Measurements from ENCODE around the gene OSTF1. TPM values are rescaled to one million over a fixed set of nuclear protein-coding genes. Genes with fewer than 3 reads are reported as not detected.

Gene OSTF1
- total and polyA plus RNA-seq, 12 donors = 15.8 to 37.7 (median 20.7) TPM

DNA sequence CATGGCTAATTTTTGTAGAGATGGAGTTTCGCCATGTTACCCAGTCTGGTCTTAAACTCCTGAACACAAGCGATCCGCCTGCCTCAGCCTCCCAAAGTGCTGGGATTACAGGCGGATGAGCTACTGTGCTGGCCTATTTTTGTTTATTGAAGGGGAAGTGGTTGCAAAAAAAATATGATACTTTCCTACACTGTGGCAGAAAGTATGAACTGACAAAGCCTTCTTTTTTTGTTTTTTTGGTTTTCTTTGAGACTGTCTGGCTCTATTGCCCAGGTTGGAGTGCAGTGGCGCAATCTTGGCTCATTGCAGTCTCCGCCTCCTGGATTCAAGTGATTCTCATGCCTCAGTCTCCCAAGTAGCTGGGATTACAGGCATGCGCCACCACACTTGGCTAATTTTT, 50.9 kb downstream of the OSTF1 start:
- Histone ChIP-seq H3K27me3 (no peaks in the 10 kb centered on the region), H3K36me3 (peaks cover 0 to 100% (median 44%) of the 10 kb centered on the region in 9 donors)

DNA sequence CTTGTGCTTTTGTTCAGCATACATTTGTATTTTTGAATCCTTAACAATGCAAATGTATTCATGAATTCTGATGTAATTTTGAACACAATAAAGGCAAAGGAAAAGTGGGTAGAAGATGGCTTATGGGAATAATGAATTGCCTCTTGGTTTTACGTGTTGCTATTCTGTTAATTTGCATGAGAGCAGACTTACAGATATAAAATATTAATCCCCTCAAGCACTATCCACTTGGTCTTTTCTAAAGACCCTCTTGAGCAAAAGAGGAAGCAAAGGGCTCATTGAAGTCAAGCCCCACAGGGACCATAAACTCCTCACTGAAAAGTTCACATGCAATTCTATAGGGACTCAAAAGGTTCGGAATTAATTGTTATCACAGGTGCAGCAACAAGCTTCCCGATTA, 51.9 kb downstream of the OSTF1 start:
- Histone ChIP-seq H3K4me3 (no peak overlapping the region), H3K36me3 (peaks cover 0 to 100% (median 42%) of the 10 kb centered on the region in 9 donors), H3K9me3 (peaks cover 0 to 15% (median 4%) of the 10 kb centered on the region in 11 donors), H3K27me3 (no peaks in the 10 kb centered on the region), H3K4me1 (peaks cover 0 to 25% (median 0%) of the 10 kb centered on the region in 9 donors), H3K27ac (no peak overlapping the region)
- no peak for DNase-seq
- ATAC-seq = no peak
- TF ChIP-seq, protein P1, sequence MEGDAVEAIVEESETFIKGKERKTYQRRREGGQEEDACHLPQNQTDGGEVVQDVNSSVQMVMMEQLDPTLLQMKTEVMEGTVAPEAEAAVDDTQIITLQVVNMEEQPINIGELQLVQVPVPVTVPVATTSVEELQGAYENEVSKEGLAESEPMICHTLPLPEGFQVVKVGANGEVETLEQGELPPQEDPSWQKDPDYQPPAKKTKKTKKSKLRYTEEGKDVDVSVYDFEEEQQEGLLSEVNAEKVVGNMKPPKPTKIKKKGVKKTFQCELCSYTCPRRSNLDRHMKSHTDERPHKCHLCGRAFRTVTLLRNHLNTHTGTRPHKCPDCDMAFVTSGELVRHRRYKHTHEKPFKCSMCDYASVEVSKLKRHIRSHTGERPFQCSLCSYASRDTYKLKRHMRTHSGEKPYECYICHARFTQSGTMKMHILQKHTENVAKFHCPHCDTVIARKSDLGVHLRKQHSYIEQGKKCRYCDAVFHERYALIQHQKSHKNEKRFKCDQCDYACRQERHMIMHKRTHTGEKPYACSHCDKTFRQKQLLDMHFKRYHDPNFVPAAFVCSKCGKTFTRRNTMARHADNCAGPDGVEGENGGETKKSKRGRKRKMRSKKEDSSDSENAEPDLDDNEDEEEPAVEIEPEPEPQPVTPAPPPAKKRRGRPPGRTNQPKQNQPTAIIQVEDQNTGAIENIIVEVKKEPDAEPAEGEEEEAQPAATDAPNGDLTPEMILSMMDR (IDR thresholded peaks at IDR 0.05) = no peak
- WGBS, 2 donors = 74 to 83% methylated on average over 3 of the region's 3 CpGs
- intact Hi-C loops (cut with DNase I) = no loop called here

More for the DNA sequence above, 50.9 kb downstream of the OSTF1 start:
- TF ChIP-seq, protein P1 (IDR thresholded peaks at IDR 0.05) = no peak
- no peak for DNase-seq
- H3K27ac ChIP-seq = peak overlapping the region in 1 of 10 donors; percentile 29
- ATAC-seq = no peak
- H3K9me3 ChIP-seq = peaks cover 0 to 5% (median 1%) of the 10 kb centered on the region in 11 donors
- 88 to 98% methylated on average over 7 of the region's 7 CpGs for WGBS, 2 donors
- H3K4me1 ChIP-seq = peaks cover 0 to 25% (median 0%) of the 10 kb centered on the region in 9 donors
- intact Hi-C loops (cut with DNase I) = no loop called here
- no peak overlapping the region for H3K4me3 ChIP-seq

DNA sequence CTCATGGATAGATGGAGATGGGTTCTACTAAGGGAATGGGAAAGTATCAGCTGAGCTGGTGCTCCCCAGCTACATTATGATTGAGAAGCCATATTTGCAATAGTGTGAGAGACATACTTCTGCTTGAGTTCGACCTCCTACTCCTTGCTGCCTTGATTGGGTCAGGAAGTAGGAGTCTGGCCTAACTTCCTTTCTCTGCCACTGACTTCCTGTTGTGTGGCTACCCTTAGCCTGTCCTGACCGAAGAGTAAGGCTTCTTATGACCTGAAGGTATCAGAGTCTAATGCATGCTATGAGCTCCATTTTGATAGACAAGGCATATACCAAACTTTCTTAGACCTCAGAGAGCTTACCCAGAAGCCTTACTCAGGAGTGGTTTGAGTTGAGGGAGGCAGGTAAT, 53.9 kb downstream of the OSTF1 start:
- Histone ChIP-seq H3K36me3 (peaks cover 0 to 100% (median 35%) of the 10 kb centered on the region in 9 donors), H3K4me1 (peaks cover 0 to 38% (median 0%) of the 10 kb centered on the region in 9 donors), H3K27me3 (no peaks in the 10 kb centered on the region), H3K27ac (peak overlapping the region in 1 of 10 donors; percentile 64), H3K4me3 (no peak overlapping the region), H3K9me3 (peaks cover 0 to 17% (median 4%) of the 10 kb centered on the region in 11 donors)
- intact Hi-C loops (cut with DNase I) = no loop called here
- peak in 1 of 8 donors; percentile 63 for ATAC-seq
- TF ChIP-seq, protein P1 (IDR thresholded peaks at IDR 0.05) = no peak
- DNase-seq = no peak
- WGBS, 2 donors = 54 to 57% methylated on average over 2 of the region's 2 CpGs

DNA sequence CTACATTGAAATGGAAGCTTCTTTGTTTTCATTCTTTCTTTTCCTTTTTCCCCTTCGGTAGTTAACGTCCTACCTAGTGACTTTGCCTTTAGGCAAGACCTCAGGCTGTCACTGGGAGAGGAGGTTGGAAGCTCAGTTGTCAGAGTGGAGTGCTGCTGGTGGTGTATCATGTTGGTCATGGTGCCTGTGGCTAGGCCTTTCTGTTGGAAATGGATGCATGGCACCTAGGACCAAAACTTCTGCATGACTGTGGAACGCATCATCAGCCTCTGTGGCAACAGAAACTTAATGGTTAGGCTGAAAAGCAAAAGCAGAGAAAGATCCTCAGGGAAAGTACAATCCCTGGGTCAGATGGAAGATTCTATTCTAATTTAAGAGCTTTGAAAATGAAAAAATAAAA, 57.9 kb downstream of the OSTF1 start:
- WGBS, 2 donors = 92 to 97% methylated on average over 3 of the region's 3 CpGs
- intact Hi-C loops (cut with DNase I) = no loop called here
- H3K36me3 ChIP-seq = peaks cover 0 to 86% (median 24%) of the 10 kb centered on the region in 9 donors
- no peak overlapping the region for H3K27ac ChIP-seq
- H3K4me3 ChIP-seq = no peak overlapping the region
- H3K4me1 ChIP-seq = peaks cover 0 to 71% (median 15%) of the 10 kb centered on the region in 9 donors
- DNase-seq (no peak), ATAC-seq (no peak)
- TF ChIP-seq, protein P1 (IDR thresholded peaks at IDR 0.05) = no peak
- peaks cover 0 to 17% (median 4%) of the 10 kb centered on the region in 11 donors for H3K9me3 ChIP-seq
- no peaks in the 10 kb centered on the region for H3K27me3 ChIP-seq

Measured in heart right ventricle (tissue), 16 donors.